Mesendoderm (in vitro differentiated cells): ENCODE measurements around the gene PRKAR1B.

ENCODE experiments used
- DNase-seq: peaks from one replicate; pipeline ENCODE4 v3.0.0; 2013
- H2AK5ac ChIP-seq: 2 replicates; pipeline ENCODE4 v1.6.1; 2013; ENCODE audit warnings: low read length, inconsistent platforms
- H2BK120ac ChIP-seq: 2 replicates; pipeline ENCODE4 v1.6.1; 2013; ENCODE audit warnings: low read depth, mild to moderate bottlenecking, low read length, moderate library complexity, mixed read lengths
- H2BK15ac ChIP-seq: replicated peaks from 2 replicates; pipeline ENCODE4 v1.6.1; 2013; ENCODE audit warnings: low read depth, mild to moderate bottlenecking, moderate library complexity
- H2BK5ac ChIP-seq: 2 replicates; pipeline ENCODE4 v1.6.1; 2013; ENCODE audit warnings: low read length, inconsistent platforms
- H3K18ac ChIP-seq: 2 replicates; pipeline ENCODE4 v1.6.1; 2013; ENCODE audit warnings: mild to moderate bottlenecking, low read length, mixed read lengths
- H3K23ac ChIP-seq: one replicate; pipeline ENCODE4 v1.6.1; 2013; ENCODE audit warnings: low read length
- H3K27ac ChIP-seq: 2 replicates; pipeline ENCODE4 v1.5.1; 2013; ENCODE audit warnings: low read depth, mild to moderate bottlenecking, inconsistent platforms, low read length, moderate library complexity
- H3K27me3 ChIP-seq: 2 replicates; pipeline ENCODE4 v1.6.1; 2013; ENCODE audit warnings: low read length, control low read depth, mild to moderate bottlenecking, inconsistent platforms; ENCODE audit not compliant: insufficient read depth, poor library complexity
- H3K36me3 ChIP-seq: 2 replicates; pipeline ENCODE4 v1.6.1; 2013; ENCODE audit warnings: low read length, inconsistent platforms; ENCODE audit not compliant: control insufficient read depth, insufficient read depth
- H3K4ac ChIP-seq: one replicate; pipeline ENCODE4 v1.6.1; 2013; ENCODE audit warnings: low read depth, mild to moderate bottlenecking, low read length, moderate library complexity
- H3K4me1 ChIP-seq: 2 replicates; pipeline ENCODE4 v1.6.1; 2013; ENCODE audit warnings: low read depth, low read length, inconsistent platforms; ENCODE audit not compliant: control insufficient read depth
- H3K4me2 ChIP-seq: 2 replicates; pipeline ENCODE4 v1.6.1; 2013; ENCODE audit warnings: low read length
- H3K4me3 ChIP-seq: 2 replicates; pipeline ENCODE4 v1.5.1; 2013; ENCODE audit warnings: mild to moderate bottlenecking, low read length
- H3K56ac ChIP-seq: one replicate; pipeline ENCODE4 v1.6.1; 2013; ENCODE audit warnings: low read length
- H3K79me1 ChIP-seq: 2 replicates; pipeline ENCODE4 v1.6.1; 2013; ENCODE audit warnings: low read length, inconsistent platforms
- H3K79me2 ChIP-seq: 2 replicates; pipeline ENCODE4 v1.6.1; 2013; ENCODE audit warnings: mild to moderate bottlenecking, low read length; ENCODE audit not compliant: control insufficient read depth, insufficient read depth
- H3K9ac ChIP-seq: 2 replicates; pipeline ENCODE4 v1.6.1; 2013; ENCODE audit warnings: low read length, inconsistent platforms
- H4K5ac ChIP-seq: one replicate; pipeline ENCODE4 v1.6.1; 2013; ENCODE audit warnings: low read length
- H4K8ac ChIP-seq: one replicate; pipeline ENCODE4 v1.6.1; 2013; ENCODE audit warnings: low read depth, mild to moderate bottlenecking, control low read depth, low read length, moderate library complexity
- WGBS: extraction: QIAGEN DNeasy Blood & Tissue Kit; methylation state at CpG from one replicate; pipeline ENCODE4 v1.1.7; 2013; ENCODE audit warnings: low lambda C conversion rate, missing lambda C conversion rate; ENCODE audit not compliant: insufficient coverage; ENCODE audit errors: extremely low coverage; 5-methylcytosine and 5-hydroxymethylcytosine counted together

The PRKAR1B gene

GRCh38 chr7:601036-601594 is 126.0 kb downstream of the PRKAR1B start:
- no peaks in the 10 kb centered on the region for H3K36me3 ChIP-seq
- no peaks in the 10 kb centered on the region for H3K79me2 ChIP-seq
- H2BK5ac ChIP-seq: no peak overlapping the region
- H3K56ac ChIP-seq: no peak overlapping the region
- no peak overlapping the region for H4K8ac ChIP-seq
- H3K27ac ChIP-seq: no peak overlapping the region
- DNase-seq: no peak
- no peak overlapping the region for H2BK120ac ChIP-seq
- H3K23ac ChIP-seq: no peak overlapping the region
- H3K18ac ChIP-seq: no peak overlapping the region
- no peaks in the 10 kb centered on the region for H3K27me3 ChIP-seq
- H3K79me1 ChIP-seq: no peaks in the 10 kb centered on the region
- H4K5ac ChIP-seq: no peak overlapping the region
- H3K4ac ChIP-seq: no peak overlapping the region
- H2AK5ac ChIP-seq: no peak overlapping the region
- H3K4me2 ChIP-seq: no peak overlapping the region
- no CpG with 5 or more reads among the region's 22 CpGs for WGBS
- peaks cover 8% of the 10 kb centered on the region for H3K4me1 ChIP-seq
- no peak overlapping the region for H2BK15ac ChIP-seq
- no peak overlapping the region for H3K4me3 ChIP-seq
- no peak overlapping the region for H3K9ac ChIP-seq

GRCh38 chr7:600149-601035 is 126.7 kb downstream of the PRKAR1B start:
- no peak overlapping the region for H4K8ac ChIP-seq
- no peak overlapping the region for H3K23ac ChIP-seq
- no peak overlapping the region for H2BK120ac ChIP-seq
- no peak overlapping the region for H2AK5ac ChIP-seq
- H3K9ac ChIP-seq: no peak overlapping the region
- H3K56ac ChIP-seq: no peak overlapping the region
- no peak overlapping the region for H3K27ac ChIP-seq
- DNase-seq: no peak
- H4K5ac ChIP-seq: no peak overlapping the region
- no peaks in the 10 kb centered on the region for H3K27me3 ChIP-seq
- H3K18ac ChIP-seq: no peak overlapping the region
- H3K4ac ChIP-seq: no peak overlapping the region
- WGBS: no CpG with 5 or more reads among the region's 33 CpGs
- no peaks in the 10 kb centered on the region for H3K36me3 ChIP-seq
- H3K79me1 ChIP-seq: no peaks in the 10 kb centered on the region
- H2BK15ac ChIP-seq: no peak overlapping the region
- H2BK5ac ChIP-seq: no peak overlapping the region
- no peak overlapping the region for H3K4me3 ChIP-seq
- H3K4me1 ChIP-seq: peaks cover 8% of the 10 kb centered on the region
- no peaks in the 10 kb centered on the region for H3K79me2 ChIP-seq
- no peak overlapping the region for H3K4me2 ChIP-seq

- H3K27ac ChIP-seq: no peak overlapping the region
- no peaks in the 10 kb centered on the region for H3K79me2 ChIP-seq
- no peak overlapping the region for H3K23ac ChIP-seq
- no peak overlapping the region for H4K5ac ChIP-seq
- no peaks in the 10 kb centered on the region for H3K27me3 ChIP-seq
- H3K79me1 ChIP-seq: no peaks in the 10 kb centered on the region
- WGBS: no CpG with 5 or more reads among the region's 19 CpGs
- H4K8ac ChIP-seq: no peak overlapping the region
- H3K4me3 ChIP-seq: no peak overlapping the region
- no peak overlapping the region for H2BK15ac ChIP-seq
- H3K4ac ChIP-seq: no peak overlapping the region
- peaks cover 8% of the 10 kb centered on the region for H3K4me1 ChIP-seq
- H2BK5ac ChIP-seq: no peak overlapping the region
- H3K36me3 ChIP-seq: no peaks in the 10 kb centered on the region
- no peak overlapping the region for H2AK5ac ChIP-seq
- H3K4me2 ChIP-seq: no peak overlapping the region
- DNase-seq: no peak
- H3K56ac ChIP-seq: peak overlapping the region; percentile 3
- no peak overlapping the region for H3K18ac ChIP-seq
- H3K9ac ChIP-seq: no peak overlapping the region
- no peak overlapping the region for H2BK120ac ChIP-seq
Observed at GRCh38 chr7:598899-599298, 128.2 kb downstream of the PRKAR1B start.

GRCh38 chr7:597348-598178 is 129.5 kb downstream of the PRKAR1B start:
- Histone ChIP-seq H3K4me1 (peaks cover under 1% of the 10 kb centered on the region), H3K56ac (no peak overlapping the region), H3K36me3 (no peaks in the 10 kb centered on the region), H3K27me3 (no peaks in the 10 kb centered on the region), H3K23ac (no peak overlapping the region), H2BK5ac (no peak overlapping the region), H3K9ac (no peak overlapping the region), H3K4me2 (no peak overlapping the region), H3K79me2 (no peaks in the 10 kb centered on the region), H3K18ac (no peak overlapping the region), H3K27ac (no peak overlapping the region), H3K4me3 (no peak overlapping the region), H2BK15ac (no peak overlapping the region), H3K79me1 (no peaks in the 10 kb centered on the region), H4K5ac (no peak overlapping the region), H4K8ac (no peak overlapping the region), H2AK5ac (no peak overlapping the region), H2BK120ac (no peak overlapping the region), H3K4ac (no peak overlapping the region)
- DNase-seq: no peak
- no CpG with 5 or more reads among the region's 35 CpGs for WGBS

GRCh38 chr7:596819-597182 is 130.3 kb downstream of the PRKAR1B start:
- H3K56ac ChIP-seq: no peak overlapping the region
- H3K4me1 ChIP-seq: no peaks in the 10 kb centered on the region
- H3K27me3 ChIP-seq: no peaks in the 10 kb centered on the region
- no peak overlapping the region for H3K23ac ChIP-seq
- no peak overlapping the region for H3K9ac ChIP-seq
- no peak overlapping the region for H3K4me3 ChIP-seq
- H2BK15ac ChIP-seq: no peak overlapping the region
- no peak overlapping the region for H3K27ac ChIP-seq
- no peaks in the 10 kb centered on the region for H3K79me1 ChIP-seq
- no peak overlapping the region for H2AK5ac ChIP-seq
- no peaks in the 10 kb centered on the region for H3K79me2 ChIP-seq
- H2BK120ac ChIP-seq: no peak overlapping the region
- H2BK5ac ChIP-seq: no peak overlapping the region
- no peak for DNase-seq
- no peak overlapping the region for H4K8ac ChIP-seq
- H3K4me2 ChIP-seq: no peak overlapping the region
- H3K4ac ChIP-seq: no peak overlapping the region
- no peaks in the 10 kb centered on the region for H3K36me3 ChIP-seq
- WGBS: no CpG with 5 or more reads among the region's 17 CpGs
- no peak overlapping the region for H4K5ac ChIP-seq
- no peak overlapping the region for H3K18ac ChIP-seq
